ENCODE measurements around the gene SOX13. TPM values are rescaled to one million over a fixed set of nuclear protein-coding genes. Genes with fewer than 3 reads are reported as not detected.
"Not testable (repeated sequence)": the region's sequence is repeated elsewhere in the genome, so short reads cannot be mapped to it uniquely, and the experiment has no call there.

SOX13 gene
- total RNA-seq, 1 donor from 2014 or later, result 9.1 TPM

DNA sequence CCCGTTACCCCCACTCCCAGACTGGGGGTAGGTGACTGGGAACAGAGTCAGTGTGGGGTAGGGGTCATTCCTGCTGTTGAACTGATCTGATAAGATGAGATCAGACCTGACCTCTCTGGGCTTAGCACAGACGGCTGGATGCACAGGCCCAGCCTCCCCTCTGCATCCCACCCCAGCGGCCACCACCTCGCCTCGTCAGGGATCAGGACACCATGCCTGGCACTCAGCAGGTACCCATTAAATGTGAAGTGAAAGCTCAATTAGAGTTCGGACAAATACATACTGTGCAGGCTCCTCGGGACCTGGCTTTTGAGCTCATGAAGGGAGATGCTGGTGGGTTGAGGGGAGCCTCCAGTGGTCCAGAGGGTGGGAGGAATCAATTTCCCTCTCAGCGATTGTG is 15.7 kb downstream of the SOX13 start:
- no peaks in the 10 kb centered on the region for H3K9me3 Mint-ChIP-seq (ENCODE audit: low read depth)
- peak overlapping the region; percentile 38 for H3K27ac Mint-ChIP-seq (ENCODE audit: unreplicated experiment)
- no peak overlapping the region for H3K4me3 Mint-ChIP-seq (ENCODE audit: unreplicated experiment)
- no peaks in the 10 kb centered on the region for H3K36me3 Mint-ChIP-seq (ENCODE audit: low read depth)
- no peaks in the 10 kb centered on the region for H3K27me3 Mint-ChIP-seq (ENCODE audit: low read depth)
- H3K4me1 Mint-ChIP-seq (ENCODE audit: low read depth), result peaks cover 15% of the 10 kb centered on the region
- TF ChIP-seq, protein P1, sequence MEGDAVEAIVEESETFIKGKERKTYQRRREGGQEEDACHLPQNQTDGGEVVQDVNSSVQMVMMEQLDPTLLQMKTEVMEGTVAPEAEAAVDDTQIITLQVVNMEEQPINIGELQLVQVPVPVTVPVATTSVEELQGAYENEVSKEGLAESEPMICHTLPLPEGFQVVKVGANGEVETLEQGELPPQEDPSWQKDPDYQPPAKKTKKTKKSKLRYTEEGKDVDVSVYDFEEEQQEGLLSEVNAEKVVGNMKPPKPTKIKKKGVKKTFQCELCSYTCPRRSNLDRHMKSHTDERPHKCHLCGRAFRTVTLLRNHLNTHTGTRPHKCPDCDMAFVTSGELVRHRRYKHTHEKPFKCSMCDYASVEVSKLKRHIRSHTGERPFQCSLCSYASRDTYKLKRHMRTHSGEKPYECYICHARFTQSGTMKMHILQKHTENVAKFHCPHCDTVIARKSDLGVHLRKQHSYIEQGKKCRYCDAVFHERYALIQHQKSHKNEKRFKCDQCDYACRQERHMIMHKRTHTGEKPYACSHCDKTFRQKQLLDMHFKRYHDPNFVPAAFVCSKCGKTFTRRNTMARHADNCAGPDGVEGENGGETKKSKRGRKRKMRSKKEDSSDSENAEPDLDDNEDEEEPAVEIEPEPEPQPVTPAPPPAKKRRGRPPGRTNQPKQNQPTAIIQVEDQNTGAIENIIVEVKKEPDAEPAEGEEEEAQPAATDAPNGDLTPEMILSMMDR (IDR thresholded peaks at IDR 0.05), result no peak
- DNase-seq (ENCODE audit: low spot score), result peak; percentile 49

DNA sequence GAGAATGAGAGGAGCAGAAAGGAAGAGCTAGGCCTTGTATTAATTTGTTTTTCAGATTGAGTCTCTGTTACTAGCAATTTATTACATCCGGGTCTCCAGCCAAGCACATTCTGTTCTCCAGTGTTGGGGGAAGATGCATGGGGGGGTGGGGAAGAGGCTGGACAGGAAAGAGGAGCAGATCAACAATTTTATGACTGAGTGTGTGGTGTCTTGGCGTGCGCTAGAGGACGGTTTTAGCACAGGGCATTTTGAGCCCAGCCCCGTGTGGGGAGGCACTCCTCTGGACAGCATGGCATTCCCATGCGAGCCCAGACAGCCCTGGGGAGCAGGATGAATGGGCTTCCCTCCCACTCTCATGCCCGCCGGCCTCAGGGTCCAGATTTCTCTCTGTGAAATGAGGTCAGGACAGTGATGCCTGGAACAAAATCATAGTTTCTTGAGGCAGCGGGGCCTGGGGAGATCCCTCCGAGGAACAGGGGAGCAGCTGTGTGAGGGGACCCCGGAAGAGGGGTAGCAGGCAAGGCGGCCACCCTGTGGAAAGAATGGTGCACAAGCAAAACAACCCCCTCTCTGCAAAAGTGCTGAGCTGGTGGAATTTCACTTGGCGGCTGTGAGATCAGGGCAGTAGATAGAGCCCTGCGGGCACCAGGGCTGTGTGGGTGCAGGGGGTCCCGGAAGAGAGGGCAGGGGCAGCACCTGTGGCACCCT is 16.3 kb downstream of the SOX13 start:
- no peaks in the 10 kb centered on the region for H3K27me3 Mint-ChIP-seq (ENCODE audit: low read depth)
- H3K4me3 Mint-ChIP-seq (ENCODE audit: unreplicated experiment), result no peak overlapping the region
- no peaks in the 10 kb centered on the region for H3K9me3 Mint-ChIP-seq (ENCODE audit: low read depth)
- DNase-seq (ENCODE audit: low spot score), result peak; percentile 72
- TF ChIP-seq, protein P1 (IDR thresholded peaks at IDR 0.05), result no peak
- peaks cover 10% of the 10 kb centered on the region for H3K4me1 Mint-ChIP-seq (ENCODE audit: low read depth)
- H3K27ac Mint-ChIP-seq (ENCODE audit: unreplicated experiment), result peak overlapping the region; percentile 38
- no peaks in the 10 kb centered on the region for H3K36me3 Mint-ChIP-seq (ENCODE audit: low read depth)

DNA sequence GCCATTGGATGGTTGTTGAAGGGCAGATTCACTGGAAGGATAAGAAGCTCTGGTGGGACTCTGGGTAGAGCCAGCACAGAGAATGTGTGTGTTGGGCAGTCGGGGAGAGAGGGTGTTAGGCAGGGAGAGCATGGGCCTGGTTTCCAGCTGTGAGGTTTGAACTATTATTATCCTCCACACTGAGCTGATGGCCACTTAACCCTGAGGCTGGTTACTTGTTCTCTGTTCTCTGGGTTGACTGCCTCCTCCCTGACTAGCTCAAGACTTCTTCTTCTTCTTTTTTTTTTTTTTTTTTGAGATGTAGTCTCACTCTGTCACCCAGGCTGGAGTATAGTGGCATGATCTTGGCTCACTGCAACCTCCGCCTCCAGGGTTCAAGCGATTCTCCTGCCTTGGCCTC is 17.2 kb downstream of the SOX13 start:
- not testable (repeated sequence) for H3K36me3 Mint-ChIP-seq (ENCODE audit: low read depth); H3K9me3 Mint-ChIP-seq (ENCODE audit: low read depth); H3K4me1 Mint-ChIP-seq (ENCODE audit: low read depth); H3K4me3 Mint-ChIP-seq (ENCODE audit: unreplicated experiment); H3K27me3 Mint-ChIP-seq (ENCODE audit: low read depth); DNase-seq (ENCODE audit: low spot score); H3K27ac Mint-ChIP-seq (ENCODE audit: unreplicated experiment)

DNA sequence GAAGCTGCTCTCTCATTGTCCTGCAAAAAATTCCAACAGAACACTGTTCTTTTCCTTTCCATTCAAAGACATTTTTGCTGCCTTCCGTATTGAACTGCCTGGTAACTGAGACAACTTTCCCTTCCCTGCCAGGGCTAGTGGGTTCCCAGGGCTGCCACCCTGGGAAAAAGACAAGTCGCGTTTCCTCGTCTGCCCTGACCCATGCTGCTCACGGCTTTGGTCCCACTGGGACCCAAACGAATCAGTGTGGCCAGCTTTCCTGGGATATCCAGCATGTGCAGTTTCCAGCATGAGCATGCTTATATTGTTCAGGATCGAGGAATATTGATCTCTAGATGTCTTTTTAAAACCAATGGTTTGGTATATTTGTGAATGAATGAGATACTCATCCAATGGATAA is 18.2 kb downstream of the SOX13 start:
- no peak overlapping the region for H3K4me3 Mint-ChIP-seq (ENCODE audit: unreplicated experiment)
- no peaks in the 10 kb centered on the region for H3K36me3 Mint-ChIP-seq (ENCODE audit: low read depth)
- H3K27ac Mint-ChIP-seq (ENCODE audit: unreplicated experiment), result no peak overlapping the region
- no peaks in the 10 kb centered on the region for H3K27me3 Mint-ChIP-seq (ENCODE audit: low read depth)
- peaks cover 10% of the 10 kb centered on the region for H3K4me1 Mint-ChIP-seq (ENCODE audit: low read depth)
- TF ChIP-seq, protein P1 (IDR thresholded peaks at IDR 0.05), result no peak
- no peak for DNase-seq (ENCODE audit: low spot score)
- no peaks in the 10 kb centered on the region for H3K9me3 Mint-ChIP-seq (ENCODE audit: low read depth)

DNA sequence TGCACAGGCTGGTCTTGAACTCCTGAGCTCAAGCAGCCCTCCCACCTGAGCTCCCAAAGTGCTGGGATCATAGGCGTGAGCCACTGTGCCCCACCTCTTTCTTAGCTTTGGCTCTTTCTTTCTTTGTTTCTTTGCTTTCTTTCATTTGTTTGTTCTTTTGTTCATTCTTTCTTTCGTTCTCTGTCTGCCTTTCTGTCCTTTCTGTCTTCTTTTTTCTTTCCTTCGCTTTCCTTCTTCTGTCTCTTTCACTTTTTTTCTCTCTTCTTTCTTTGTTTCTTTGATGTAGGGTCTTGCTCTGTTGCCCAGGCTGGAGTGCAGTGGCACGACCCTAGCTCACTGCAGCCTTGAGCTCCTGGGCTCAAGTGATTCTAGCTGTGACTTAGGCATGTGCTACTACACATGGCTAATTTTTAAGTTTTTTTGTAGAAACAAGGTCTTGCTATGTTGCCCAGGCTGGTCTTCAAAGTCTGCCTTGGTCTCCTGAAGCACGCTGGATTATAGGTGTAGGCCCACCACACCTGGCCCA is 18.9 kb downstream of the SOX13 start:
- no peak overlapping the region for H3K4me3 Mint-ChIP-seq (ENCODE audit: unreplicated experiment)
- no peaks in the 10 kb centered on the region for H3K27me3 Mint-ChIP-seq (ENCODE audit: low read depth)
- TF ChIP-seq, protein P1 (IDR thresholded peaks at IDR 0.05), result no peak
- H3K9me3 Mint-ChIP-seq (ENCODE audit: low read depth), result no peaks in the 10 kb centered on the region
- peaks cover 10% of the 10 kb centered on the region for H3K4me1 Mint-ChIP-seq (ENCODE audit: low read depth)
- H3K27ac Mint-ChIP-seq (ENCODE audit: unreplicated experiment), result no peak overlapping the region
- DNase-seq (ENCODE audit: low spot score), result no peak
- H3K36me3 Mint-ChIP-seq (ENCODE audit: low read depth), result no peaks in the 10 kb centered on the region
